ENCODE results near the gene C2orf68.
A peak's percentile ranks its signal among the peaks of the same experiment; 100 is the strongest.
"Not testable (repeated sequence)": the region's sequence is repeated elsewhere in the genome, so short reads cannot be mapped to it uniquely, and the experiment has no call there.

C2orf68 gene

DNA sequence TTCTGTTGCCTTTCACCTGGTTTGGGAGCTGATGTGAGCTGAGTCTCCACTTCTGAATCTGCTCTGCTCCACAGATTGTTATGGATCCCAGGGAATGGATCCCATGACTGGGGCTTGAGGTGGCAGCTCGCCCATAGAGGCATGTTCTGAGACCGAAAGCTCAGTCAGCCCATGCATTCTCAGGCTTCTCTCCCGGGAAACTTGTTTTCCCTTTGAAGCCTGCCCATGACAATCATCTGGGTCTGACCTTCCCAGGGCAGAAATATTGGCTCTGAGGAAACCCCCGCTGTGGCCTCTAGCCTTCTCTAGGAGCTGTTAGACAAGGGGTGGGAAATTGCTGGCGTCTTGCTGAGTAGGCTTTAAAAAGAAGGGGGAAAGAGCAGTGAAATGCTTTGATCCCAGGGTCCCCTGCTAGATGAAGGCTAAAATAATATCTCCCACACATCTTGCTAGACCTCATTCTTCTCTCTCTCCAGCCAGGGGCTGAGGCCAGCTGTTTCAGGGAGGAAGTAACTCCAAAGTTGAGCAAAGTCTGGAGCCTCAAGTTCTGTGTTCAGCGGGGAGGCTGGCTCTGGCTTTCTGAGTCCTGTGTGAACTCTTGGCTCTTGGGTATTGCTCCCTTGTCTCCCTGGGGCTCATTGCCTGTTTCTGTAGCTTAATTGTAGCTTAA is 32.5 kb downstream of the C2orf68 start:
- no peak for DNase-seq

DNA sequence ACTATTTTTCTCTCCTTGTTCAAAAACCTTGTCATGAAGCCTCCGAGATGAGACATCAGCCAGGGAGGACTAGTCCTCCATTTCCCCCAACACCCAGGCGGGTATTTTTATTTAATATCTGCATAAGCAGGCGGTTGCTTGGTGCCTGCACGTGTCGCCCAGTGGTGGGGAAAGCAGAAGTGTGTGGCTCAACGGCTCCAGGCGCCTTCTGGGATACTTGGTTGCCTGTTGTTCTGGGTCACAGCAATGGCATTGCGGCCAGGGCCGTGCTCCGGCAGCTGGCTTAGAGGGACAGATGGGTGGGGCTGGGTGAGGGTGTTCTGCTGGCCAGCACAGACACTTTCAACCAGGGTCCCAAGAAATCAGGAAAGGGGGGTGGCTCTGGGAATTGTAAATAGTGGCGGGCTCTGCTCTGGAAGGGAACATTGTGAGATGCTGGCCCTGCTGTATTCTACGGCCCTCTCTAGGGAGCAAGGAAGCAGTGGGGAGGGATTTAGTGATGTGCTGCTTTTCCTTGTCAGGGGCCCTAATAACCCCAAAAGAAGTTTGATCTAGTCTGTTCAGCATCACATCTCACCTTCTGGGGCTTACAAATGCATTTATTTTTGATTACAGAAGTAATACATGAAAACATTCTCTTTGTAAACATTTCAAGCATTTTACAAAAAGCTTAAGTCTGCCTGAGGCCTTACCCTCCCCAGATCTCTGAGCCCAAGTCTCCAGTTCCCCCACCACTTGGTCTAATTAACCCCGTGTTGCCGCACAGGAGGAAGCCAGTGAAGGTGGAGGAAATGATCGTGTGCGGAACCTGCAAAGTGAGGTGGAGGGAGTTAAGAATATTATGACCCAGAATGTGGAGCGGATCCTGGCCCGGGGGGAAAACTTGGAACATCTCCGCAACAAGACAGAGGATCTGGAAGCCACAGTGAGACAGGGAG is 33.4 kb downstream of the C2orf68 start:
- peak in 1 of 5 experiments; percentile 38 for DNase-seq

DNA sequence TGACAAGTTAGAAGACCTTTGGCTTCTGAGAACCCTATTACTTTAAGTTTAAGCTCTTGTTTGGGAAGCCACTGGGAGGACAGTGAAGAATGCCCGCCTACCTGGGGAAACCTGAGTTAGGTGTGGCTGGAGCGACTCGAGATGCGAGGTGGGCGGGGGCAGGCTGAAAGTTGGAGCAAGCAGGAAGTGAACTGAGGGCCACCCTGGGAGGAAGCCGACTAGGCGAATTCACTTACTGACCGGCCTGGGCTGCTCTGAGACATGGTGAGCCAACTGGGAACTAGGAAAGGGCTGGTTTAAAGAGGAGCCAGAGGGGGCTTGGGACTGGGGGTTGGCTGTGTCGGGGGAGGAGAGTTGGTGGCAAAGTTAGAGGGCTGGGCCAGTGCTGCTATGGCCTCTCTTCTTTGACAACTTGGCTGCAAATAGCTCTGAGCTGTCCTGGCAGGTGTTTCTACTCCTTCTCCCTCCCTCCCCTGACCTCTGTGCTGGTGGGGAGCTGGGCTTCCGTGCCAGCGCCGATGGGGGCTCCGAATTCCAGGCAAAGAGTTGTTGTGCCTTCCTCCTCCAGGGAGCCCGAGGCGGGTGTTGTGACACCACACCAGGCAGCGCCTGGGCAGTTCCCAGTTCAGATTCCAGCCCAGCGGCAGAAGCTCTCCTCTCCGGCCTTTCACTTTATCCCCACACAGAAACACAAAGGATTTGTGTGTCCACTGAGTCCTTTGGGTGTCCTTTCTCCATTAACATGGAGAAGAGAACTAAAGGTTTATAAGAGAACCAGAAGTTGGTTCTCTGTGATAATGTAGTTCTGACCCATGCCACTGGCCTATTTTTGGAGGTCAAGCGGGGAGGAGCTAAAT is 34.3 kb downstream of the C2orf68 start, which contains the start of gene VAMP8:
Gene VAMP8, plus strand, starts transcription at position 201 of the 857 bp plus-strand sequence. Its CDS starts 61 bp downstream, at position 262.
- DNase-seq, result peak; percentile 39 to 74 (median 48)

DNA sequence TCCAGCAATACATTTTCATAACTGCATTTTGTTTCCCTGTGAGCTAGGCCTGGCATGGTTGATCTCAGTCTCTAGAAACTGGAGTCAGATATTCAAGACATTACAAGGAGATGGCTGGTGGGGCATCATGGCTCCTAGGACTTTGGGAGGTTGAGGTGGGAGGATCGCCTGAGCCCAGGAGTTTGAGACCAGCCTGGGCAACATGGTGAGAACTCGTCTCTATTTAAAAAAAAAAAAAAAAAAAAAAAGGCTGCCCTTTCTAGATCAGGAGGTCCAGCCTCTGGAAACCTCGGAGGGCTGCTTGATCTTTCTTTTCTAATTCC is 34.8 kb downstream of the C2orf68 start:
- no peak for DNase-seq

DNA sequence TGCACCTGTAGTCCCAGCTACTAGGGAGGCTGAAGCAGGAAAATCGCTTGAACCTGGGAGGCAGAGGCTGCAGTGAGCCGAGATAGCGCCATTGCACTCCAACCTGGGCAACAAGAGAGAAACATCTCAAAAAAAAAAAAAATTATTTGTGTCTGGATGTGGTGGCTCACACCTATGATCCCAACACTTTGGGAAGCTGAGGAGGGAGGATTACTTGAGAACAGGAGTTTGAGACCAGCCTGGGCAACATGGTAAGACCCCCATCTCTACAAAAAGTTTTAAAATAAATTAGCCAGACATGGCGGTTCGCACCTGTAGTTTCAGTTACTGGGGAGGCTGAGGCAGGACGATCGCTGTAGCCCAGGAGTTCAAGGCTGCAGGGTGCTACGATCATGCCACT is 36.1 kb downstream of the C2orf68 start:
- DNase-seq, result no peak

DNA sequence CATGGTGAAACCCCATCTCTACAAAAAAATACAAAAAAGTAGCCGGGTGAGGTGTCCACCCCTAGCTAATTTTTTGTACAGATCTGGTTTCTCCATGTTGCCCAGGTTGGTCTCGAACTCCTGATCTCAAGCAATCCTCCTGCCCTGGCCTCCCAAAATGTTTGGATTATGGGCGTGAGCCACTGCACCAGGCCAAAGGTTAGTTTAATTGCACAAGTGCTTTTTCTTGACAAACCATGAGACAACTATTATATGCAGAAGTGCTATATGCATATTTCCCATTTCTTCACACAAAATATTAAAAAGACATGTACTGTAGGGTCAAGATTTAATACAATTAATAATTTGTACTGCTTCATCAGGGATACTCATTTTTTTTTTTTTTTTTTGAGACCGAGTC is 45.6 kb downstream of the C2orf68 start:
- no peak for DNase-seq

DNA sequence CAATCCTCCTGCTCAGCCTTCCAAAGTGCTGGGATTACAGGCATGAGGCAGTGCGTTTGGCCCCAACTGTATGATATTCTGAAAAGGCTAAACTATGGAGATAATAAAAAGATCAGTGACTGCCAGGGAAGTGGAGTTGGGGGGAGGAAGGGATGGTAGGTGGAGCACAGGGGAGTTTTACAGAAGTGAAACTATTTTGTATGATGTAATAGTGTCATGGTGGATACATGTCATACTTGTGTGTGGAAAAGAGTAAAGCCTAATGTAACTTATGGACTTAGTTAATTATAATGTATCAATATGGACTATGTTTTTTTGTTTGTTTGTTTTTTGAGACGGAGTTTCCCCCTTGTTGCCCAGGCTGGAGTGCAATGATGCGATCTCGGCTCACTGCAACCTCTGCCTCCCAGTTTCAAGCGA is 47.7 kb downstream of the C2orf68 start:
- DNase-seq, result no peak

DNA sequence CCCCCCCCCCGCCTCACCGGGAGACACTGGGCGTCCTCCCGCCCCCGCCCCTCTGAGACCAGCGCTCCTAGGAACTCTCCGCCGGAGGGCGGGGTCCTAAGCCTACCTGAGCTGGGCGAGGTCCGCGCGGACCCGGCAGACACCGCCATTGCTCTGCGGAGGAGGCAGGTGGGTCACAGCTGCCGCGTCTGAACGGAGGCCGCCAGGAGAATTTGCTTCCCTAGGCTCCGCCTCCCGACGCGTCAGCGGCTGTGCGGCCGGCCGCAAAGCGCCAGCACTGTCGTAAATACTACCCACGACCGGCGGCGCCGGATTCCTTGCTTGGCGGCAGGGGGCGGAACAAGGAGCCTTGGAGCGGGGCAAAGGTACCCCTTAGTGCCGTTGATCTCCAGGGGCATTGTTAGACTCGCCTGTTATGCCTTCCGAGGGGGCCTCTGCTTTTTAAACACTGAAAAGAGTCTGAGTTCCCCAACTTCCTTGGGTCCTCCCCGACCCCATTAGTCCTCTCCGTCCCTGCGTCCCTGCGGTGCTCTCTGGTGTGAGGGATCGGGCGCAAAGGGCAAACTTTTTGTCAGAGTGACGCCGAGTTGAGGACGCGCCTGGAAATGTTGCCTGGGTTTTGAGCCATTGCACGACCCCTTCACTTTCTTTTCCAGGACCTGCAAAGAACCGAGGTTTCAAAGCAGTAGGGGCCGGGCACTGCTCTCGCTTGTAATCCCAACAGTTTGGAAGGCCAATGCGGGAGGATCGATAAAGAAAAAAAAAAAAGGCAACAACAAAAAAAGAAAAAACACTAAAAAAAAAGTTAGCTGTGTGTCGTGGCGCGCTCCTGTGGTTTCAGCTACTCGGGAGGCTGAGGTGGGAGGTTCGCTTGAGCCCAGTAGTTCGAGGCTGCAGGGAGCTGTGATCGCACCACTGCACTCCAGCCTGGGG is 50.3 kb downstream of the C2orf68 start, which contains the start of gene GGCX:
Gene GGCX, minus strand, starts transcription at position 214 of the 933 bp plus-strand sequence. Its CDS starts 65 bp downstream, at position 149.
- peak; percentile 79 to 97 (median 92) for DNase-seq

DNA sequence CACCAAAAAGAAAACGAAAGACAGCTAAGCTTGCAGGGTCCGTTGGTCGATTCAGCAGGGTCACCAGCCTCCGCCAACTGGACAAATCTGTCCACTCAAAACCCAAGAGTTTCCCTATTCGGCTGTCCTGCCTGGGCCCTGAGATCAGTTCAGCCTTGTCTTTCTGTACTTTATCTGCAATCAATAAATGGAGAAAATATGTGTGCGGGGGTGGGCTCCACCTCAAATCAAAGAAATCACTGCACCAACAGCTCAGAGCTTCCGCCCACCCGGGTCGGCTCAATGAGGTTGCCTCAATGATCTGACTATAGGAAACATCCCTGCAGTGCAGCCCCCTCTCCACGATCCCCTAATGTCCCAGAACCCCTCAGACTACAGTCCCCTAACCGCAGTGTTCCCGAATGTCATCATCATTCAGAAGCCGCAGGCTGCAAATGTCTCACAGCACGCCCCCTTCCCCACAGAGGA is 51.0 kb downstream of the C2orf68 start:
- DNase-seq, result no peak

DNA sequence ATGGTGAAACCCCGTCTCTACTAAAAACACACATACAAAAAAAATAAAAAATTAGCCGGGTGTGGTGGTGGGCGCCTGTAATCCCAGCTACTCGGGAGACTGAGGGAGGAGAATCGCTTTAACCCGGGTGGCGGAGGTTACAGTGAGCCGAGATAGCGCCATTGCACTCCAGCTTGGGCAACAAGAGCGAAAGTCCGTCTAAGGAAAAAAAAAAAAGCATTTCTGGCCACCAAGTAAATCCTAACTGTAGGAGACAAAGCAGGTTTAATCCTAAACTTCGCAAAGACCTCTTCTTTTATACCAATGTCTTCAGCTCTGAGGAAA is 51.5 kb downstream of the C2orf68 start:
- DNase-seq, result not testable (repeated sequence)

DNA sequence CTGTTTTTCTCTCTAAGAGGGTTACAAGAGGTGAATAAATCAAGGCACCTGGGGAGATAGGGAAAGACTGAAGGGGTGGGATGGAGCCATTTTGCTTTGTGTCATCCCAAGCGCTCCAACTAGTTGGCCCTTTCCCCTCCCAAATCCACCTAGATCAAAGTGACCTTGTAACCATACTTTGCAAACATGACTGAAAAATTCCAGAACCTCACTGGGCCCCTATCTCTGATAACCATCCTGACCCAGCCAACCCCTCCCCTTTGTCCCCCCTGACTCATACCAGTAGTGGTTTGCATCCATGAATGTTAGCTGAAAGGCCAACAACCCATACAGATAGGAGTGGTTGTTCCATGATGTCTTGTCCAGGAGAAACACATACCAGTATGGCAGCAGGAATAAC is 53.7 kb downstream of the C2orf68 start:
- DNase-seq, result no peak

DNA sequence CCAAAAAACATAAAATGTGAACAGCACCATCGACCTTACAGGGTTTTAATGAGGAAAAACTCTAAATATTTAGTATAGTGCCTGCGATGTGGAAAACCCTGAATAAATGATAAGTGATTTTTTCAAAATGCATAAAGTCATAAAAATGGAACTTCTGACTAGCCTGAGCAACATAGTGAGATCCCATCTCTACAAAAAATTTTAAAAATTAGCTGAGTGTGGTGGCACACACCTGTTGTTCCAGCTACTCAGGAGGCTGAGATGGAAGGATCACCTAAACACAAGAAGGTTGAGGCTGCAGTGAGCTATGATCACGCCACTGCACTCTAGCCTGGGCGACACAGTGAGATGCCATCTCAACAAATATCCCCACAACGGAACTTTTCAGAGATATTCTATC is 54.7 kb downstream of the C2orf68 start:
- no peak for DNase-seq

All from T-helper 2 cell (primary cell).